Stimulated activated CD4-positive, alpha-beta T cell treated with anti-CD3 and anti-CD28 coated beads, Interleukin-1b, Interleukin-23, amount 100 ng/mL, for 4 hours (primary cell): ENCODE data around the gene BARHL2.

Source experiments
- DNase-seq, 2 donors: peaks; one replicate each; pipeline ENCODE4 v3.0.0-alpha.2; 2020; ENCODE audit warnings: low read depth in 2 of 2

The BARHL2 gene

DNA sequence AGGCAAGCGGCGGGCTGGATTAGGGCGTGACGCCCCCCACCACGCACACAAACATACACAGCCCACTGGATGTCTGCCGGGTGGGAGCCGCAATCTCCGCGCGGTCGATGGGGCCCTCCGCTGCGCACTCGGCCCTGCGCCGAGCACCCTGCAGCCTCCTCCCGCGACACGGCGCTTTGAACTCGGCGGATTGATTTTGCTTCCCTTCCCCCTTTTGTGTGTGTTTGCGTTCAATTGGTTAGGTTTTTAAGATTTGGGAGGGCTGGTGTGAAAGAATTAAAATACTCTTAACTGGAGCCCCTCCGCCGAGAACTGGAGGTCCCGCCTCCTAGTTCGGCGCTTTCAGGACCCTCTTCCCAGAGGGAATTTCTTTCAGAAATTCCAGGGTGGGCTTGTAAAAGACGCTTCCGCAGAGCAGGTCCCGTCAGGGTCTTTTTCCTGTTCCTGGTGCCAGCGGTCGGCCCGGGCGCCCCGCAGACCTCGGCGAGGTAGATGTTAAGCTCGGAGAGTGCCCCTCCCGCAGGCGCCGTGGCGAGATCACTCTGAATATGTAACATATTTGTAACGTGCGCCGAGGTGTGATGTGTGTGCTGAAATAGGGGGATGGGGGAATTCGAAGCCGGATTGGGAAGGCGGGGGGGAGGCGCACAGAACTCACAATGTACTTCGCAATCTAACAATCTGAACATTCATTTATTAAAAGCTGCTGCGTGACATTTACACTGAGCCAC lies 8.0 kb upstream of the BARHL2 start:
- DNase-seq: no peak

DNA sequence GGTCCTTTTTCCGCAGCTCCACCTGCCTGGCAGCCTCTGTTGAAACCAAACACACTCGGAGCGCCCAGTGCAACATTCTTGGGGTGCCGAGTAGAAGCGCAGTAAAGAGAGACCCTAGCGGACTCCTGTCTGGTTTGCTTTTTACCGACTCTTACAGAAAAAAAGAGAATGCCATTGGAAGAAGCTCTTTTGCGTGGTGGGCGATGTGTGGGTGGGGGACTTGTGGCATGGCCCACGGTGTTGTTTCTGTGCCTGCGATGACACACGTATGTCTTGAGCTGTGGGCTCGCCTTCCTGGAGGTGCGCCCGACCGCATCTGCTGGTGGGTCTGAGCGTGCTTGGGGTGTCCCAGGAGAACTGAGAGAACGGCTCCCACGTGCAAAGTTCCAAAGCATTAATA lies 7.3 kb upstream of the BARHL2 start:
- DNase-seq: no peak

DNA sequence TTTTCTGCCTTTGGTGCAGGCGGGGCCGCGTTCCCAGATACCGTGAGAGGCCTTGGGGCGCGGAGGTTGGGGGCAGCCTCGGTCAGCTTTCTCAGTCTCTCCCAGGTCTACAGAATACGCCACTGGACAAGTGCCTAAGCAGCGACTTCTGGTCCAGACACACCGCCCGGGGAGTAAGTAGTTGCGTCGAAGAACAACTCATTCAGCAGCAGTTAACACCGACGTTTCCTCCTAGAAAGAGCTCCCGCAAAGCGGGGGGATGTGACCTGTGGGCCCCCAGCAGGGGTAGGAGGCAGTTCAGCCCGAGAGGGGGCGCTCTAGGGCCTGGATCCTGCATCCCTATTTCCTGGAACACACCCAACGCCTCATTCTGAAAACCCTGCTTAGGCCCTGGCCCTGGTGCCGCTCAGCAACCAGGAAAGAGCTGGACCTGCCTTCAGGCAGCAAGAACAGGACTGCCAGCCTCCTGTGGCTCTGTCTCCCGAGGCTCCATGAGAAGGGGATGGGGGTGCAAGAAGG lies 6.5 kb upstream of the BARHL2 start:
- no peak for DNase-seq

DNA sequence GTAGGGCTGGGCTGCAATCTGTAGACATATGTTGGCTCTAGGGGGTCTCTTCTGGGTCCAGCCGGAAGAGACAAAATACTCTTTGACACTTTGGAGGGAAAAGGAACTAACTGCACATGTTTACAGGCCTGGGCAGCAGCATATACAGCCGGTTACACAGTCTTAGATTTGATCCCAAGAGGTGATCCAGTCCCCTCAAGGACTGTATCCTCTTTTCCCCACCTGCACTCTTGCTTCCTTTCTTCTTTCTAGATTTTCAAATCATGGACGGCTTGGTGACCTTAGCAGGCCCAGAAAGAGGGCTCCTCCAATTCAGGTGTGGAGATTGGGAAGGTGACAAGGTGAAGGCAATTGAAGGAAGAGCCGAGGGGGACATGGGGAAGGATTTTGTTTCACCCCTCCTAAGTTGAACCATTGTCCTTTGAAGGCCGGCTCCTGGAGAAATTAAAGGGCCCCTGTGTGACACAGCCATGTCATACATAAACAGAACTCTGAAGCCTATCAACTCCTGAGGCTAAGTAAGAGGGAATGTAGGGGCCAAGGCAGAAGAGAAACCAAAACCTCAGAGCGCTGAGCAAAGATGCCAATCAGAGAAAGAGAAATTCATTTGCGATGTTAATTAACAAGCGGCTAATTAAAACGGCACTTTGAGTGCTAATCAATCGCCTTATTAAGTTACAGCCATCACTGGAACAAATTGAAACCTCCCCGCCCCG lies 5.9 kb upstream of the BARHL2 start:
- no peak for DNase-seq

DNA sequence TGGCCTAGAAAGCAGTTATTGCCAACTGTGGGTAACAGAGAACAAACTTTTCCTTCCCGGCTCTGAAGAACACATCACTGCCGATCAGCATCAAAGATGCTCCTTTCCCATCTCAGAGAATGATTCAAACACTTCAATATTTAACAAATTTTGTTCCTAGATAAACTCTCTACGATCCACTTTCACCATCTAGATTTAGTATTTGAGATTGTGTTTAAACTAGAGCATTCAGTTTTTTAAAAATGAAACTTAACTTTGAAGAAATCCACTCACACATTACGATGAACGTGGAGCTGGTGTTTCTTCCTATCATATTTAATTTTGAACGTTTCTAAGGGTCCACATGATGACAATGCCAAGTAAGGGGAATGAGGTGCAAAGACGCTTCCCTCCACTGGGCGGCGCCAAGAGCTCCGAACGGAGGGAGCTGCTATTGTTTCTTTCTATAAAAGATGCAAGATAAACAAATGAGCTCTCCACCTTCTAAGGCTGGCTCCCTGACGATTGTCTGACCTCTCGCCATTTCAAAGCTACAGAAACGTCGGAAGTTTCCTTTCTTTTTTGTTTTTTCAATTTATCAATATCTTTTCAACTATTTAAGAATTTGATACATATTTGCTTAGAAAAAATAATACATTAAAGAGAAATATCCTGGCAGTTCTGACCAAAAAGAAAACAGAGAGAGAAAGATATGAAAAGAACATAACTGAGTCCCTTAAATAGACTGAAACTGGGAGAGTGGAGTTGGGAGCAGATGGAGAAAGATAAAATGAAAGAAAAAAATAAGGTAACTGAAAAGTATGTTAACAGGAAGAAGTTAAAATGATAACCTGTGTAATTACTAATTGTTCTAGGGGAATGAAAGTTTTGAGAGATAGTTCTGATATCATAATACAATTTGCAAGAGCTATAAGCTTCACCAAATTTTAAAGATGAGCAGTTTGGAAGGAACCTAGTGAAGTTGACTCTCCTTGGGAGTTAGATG lies 4.4 kb upstream of the BARHL2 start:
- DNase-seq: peak in 1 of 2 donors; percentile 41

DNA sequence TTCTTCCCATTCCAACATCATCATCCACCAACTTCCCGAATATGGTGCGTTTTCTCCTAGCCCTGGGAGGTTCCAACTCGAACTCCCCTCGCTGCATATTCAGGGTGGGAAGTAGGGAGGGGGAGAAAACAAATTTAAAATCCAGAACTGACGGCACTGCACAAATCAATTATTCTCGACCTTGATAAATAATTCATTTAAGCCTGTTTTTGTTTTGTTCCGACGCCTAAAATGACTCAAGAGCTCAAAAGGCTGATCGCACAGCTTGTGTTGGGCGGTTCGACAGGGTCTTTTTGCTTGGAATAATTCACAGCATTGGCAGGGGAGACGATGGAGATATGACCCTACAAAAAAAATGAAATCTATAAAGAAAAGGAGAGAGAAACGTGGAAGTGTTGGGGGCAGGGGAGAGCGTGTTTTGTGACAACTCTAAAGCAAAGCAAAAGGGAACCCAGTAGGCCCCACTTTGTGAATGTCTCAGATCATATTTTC lies 3.1 kb upstream of the BARHL2 start:
- DNase-seq: no peak

DNA sequence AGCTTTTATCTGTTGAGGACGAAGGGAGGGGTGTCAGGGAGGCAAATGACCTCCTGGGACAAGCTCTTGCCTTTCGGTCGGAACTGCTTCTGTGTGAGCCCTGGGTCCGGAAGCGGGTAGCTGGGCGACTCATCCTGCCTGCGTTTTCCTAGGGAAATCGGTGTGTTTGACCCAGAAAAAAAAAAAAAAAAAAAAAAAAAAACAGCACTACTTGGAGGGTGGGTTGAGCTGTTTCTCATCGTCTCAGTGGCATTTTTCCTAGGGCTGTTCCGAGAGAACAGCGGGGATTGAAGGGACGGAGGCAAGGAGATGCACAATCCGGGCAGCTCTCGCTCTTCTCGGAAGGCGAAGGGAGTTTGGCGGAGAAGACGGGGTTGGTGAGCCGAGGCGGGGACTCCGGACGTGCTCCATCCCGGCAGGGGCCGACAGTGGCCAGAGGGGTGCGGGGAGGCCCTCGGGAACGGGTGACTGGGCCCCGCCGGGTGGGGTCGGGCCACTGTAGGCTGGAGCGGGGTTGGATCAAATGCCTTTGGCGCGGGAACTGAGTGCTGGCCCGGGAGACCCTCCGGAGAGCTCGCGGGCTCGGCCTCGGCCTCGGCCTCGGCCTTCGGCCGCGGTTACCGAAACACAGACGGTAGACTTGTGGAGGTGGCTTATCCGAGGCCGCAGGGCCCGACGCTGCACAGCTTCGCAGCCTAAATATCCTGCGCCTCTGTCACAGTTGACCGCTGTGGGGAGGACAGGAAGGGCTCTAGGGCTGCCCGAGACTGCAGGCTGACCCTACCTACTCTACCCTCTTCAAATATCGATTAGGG lies 2.4 kb upstream of the BARHL2 start:
- DNase-seq: no peak

DNA sequence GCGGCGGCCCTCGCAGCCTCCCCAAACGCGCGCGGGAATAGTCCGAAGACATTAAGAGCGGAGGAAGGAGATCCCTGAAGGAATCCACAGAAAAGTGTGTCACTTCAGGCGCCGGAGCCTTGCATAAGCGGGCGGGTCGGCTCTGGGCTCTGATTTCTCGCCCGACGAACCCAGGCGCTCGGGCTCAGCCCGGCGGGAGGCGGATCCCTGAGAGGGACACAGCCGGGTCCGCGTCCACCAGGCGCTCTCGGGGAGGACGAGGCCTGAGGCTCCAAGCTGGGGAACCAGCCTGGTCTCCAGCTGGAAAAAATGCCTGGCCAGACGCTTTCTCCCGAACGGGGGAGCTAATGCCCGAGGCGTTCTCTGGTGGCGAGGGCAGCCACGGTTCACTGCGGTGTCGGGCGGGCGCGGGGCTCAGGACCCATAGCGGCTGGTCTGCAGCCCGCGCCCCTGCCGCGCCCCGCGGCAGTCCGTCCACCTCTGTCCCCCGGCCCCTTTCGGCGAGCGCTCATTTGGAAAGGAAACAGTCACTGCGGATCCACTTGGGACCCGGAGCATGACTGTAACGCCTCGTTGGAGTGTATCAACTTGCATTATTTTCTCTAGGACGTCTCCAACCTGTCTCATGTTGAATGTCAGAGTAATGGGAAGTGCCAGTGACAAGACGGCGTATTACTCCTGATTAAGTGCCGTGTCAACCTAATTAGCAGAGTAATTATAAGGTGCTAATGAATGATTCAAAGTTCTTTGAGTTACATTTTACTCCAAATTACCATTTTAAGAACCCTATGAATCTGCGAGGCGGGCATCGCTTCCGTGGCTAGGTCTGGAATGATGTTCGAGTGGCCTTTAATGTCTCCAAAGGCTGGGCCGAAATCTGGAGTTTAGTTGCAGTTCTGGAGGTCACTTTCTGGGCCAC lies 1.6 kb upstream of the BARHL2 start:
- DNase-seq: no peak

DNA sequence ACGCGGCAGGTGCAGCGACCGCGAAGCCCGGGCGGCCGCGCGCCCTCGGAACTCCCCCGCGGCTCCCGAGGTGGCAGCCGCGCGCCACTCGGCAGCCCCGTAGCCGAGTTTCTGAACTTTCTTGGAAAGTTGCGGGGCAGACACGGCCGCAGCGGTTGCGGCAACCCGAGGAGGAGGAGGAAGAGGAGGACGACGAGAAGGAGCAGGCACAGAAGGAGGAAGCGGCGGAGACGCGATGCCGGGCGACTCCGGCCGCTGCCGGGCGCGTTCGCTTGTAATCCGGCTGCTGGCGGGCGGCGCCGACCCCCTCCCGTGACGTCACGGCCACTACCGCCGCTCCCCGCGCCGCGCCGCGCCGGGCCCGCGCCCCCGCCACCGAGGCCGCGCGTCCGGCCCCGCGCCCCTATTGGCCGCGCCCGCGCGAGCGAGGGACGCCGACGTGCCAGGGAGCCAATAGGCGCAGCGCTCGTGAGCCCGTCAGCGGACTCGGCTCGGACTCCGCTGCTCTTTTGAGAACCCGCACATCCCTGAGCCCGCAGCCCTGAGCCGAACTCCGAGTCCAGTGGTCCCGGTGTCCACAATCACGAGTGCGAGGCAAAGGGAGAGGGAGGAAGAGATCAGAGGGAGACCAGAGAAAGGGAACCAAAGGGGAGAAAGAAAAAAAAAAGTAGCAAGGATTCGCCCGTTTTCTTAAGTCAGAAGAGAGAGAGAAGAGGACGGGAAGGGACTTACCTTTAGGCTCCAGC lies 736 bp upstream of the BARHL2 start:
- DNase-seq: no peak

DNA sequence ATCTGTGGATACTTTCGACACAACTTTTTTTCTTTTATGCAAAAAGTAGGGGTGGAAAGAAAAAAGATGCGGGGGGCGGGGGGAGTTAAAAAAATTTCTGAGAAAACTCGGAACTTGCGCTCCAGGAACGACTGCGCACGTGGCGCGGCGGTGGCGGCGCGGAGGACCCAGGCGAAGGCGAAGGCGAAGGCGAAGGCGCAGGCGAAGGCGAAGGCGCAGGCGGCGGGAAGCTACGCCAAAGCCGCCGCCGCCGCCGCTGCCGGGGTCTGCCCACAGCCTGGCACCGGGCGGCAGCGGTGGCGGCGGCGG lies 208 bp upstream of the BARHL2 start:
- no peak for DNase-seq

DNA sequence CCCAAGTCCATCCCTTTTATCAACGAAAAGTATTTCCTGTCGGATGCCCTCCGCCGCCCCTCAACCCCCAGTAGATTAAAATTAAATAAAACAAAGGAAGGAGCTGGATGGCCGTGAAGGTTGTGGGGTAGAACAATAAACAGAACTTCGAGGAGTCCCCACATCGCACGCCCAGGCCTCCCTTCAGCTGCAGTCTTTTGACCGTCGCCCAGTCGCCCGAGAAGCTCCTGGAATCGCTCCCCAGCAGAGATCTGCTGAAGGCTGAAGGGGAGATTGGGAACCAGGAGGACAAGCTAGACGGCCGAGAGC lies 905 bp downstream of the BARHL2 start:
- no peak for DNase-seq

DNA sequence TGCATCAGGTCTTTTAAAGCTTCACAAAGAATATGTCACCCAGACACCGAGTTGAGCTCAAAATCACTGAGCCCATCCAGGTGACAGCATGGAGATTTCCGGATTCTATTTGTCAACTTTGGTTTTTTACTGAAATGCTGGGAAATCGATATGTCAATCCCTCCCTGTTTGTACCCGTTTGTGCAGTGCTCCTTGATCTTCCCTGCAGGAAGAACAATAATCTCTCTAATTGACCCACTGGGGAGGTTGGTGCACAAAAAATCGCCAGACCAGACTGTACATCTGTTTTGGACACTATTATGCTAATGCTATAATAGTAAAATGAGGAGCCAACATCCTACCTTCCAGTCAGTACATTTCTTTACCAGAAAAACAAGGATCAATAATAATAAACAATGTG lies 1.8 kb downstream of the BARHL2 start:
- no peak for DNase-seq

DNA sequence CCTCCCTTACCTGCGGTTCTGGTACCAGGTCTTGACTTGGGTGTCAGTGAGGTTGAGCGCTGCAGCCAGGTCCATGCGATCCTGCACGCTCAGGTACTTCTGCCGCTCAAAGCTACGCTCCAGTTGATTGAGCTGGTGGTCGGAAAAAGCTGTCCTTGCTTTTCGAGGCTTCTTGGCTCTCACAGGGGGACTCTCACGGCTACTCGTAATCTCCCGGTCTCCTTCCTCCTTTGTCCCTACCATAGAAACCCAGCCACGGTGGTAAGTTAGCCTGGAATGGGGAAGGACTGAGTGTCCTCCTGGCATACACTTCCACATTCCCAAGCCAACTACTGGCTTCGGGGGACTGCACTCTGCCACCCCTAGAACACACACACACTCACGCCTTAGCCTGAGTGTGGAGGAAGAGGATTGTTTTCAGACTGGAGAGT lies 2.6 kb downstream of the BARHL2 start:
- DNase-seq: no peak

DNA sequence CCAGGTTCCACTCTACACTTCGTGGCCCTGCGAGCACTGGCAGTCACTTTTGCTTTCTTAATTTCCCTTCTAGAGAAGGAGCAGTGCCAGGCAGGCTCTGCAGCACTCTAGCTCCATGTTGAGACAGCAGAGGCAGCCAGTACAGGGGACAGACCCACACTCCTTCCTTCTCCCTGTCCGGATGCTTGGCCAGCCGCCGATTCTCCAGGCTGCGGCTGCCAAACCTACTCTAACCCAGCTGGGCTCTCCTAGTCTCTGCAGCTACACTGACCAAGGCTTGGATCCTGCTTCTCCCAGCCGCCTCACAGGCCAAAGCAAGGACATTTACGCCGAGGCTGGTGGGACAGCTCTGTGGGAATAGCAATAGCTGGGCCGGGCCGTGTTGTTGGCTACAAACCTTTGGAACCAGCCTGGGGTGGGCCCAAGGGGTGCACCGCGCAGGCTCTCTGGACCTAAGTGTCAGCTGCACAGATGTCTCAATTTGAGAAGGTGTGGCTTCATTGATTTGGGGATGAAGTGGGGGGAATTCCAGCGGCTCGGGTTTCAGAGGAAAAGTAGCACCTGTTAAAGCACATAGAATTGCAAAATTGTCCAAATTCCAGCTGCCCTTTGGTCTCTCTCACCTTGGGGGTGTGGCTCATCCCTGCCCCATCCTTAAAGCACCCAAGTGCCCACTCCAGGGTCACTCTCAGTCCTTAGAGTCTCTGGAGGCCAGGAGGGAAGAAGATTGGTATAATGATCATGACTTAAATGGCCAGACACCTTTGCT lies 3.2 kb downstream of the BARHL2 start:
- no peak for DNase-seq

DNA sequence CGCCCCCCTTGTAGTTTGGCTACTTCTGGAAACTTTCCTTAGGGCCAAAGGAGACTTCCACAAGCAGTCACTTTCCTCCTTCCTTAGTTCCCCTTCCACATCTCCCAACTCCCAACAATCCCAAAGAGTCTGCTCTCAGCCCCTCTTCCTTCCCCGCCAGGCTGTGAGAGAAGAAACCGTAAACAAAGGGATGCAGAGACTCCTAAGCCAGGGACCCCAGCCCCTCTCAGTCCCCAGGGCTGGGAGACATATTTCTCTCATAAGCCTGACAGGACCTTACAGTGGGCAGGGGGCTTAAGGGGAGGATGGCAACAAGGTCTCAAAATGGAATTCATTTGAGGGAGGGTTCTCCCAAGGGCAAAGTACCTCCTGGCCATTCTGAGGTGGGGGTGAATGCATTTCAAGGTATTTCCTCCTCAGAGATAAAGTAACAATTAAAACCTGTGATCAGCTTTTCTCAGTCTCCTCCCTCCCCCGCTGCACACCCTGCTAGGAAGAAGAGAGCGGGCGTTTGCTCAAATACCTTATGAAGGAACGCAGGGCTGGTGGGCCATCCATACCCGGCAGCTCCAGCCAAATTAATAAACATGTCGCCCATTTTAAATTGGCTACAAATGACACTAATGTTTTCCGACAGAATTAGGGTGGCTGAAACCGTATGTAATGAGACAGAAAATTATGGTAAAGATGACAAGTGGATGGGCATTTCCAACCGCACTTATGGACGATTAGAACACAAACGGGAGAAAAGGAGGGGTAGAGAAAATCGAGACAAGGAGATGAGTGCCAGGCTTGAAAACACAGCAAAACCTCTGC lies 4.0 kb downstream of the BARHL2 start:
- DNase-seq: no peak

DNA sequence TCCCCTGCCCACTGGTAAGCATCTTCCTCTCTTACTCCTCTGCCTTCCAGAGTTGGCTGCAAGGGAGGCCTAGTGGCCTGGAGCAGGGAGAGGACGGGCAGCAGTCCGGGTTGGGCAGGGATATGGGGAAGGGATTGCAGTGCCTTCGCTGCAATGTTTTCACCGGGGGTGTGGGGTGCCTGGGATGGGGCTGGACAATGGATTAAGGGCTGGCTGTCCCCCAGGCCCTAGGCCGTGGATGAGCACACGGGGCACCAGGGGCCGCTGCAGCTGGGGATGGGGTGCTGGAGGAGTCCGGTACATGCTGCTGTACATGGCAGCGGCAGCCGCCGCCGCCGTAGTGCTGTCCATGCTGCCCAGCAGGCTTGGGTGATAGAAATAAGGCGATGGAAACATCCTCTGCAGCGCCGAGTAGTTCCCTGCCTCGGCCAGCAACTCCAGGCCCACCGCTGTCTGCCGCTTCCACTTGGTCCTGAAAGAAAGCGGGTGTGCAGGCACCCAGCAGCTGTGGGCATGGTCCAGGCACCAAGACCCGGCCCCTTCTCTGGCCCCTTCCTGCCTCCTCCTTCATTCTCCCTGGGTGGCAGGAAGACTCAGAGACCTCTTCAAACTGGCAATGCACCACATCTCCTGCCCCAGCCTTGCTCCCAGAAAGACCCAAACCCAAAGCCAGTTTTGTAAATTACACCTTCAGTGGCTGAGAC lies 4.8 kb downstream of the BARHL2 start:
- no peak for DNase-seq

DNA sequence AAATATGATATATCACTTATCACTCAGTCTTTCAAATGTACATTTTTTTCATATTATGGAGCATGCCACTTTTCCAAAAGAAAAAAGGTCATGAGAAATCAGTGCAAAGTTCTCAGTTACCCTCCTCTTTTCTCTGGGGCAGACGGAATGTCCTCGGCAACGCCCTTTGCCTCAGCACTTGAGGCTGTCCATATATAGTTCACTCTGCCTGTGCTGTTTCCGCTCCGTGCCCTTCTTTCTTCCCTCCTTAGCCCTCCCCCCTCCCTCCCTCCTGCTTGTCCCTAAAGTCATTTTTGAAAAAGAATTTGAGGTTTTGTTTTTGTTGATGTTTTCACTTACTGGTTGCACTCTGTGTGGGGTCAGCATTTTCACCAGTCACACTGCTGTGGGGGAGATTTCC lies 5.4 kb downstream of the BARHL2 start:
- DNase-seq: no peak
